MM.1S (cell line): ENCODE measurements around the gene NXPH4.

Source experiments
- DNase-seq: peaks from one replicate; pipeline ENCODE4 v3.0.0-alpha.2; 2015
- H2AFZ ChIP-seq: fragments of 300-600 bp; sonication (generic); 2 replicates; pipeline ENCODE4 v1.6.0; 2016; ENCODE audit warnings: antibody characterized with exemption, low read length
- H3F3A ChIP-seq: fragments of 300-600 bp; sonication (generic); 2 replicates; pipeline ENCODE4 v1.6.1; 2016; ENCODE audit warnings: mild to moderate bottlenecking, antibody characterized with exemption, low read length, moderate library complexity, mixed read lengths; ENCODE audit not compliant: insufficient read depth
- H3K27ac ChIP-seq: fragments of 300-600 bp; sonication (generic); 2 replicates; pipeline ENCODE4 v1.5.1; 2016; ENCODE audit warnings: mild to moderate bottlenecking, low read length
- H3K27me3 ChIP-seq: fragments of 300-600 bp; sonication (generic); replicated peaks from 2 replicates; pipeline ENCODE4 v1.6.0; 2016; ENCODE audit warnings: low read length; ENCODE audit not compliant: insufficient read depth
- H3K36me3 ChIP-seq: fragments of 300-600 bp; sonication (generic); replicated peaks from 2 replicates; pipeline ENCODE4 v1.6.1; 2016; ENCODE audit warnings: mild to moderate bottlenecking, low read length, mixed read lengths; ENCODE audit not compliant: insufficient read depth
- H3K4me1 ChIP-seq: fragments of 300-600 bp; sonication (generic); 2 replicates; pipeline ENCODE4 v1.6.1; 2016; ENCODE audit warnings: low read length, mixed read lengths
- H3K4me2 ChIP-seq: fragments of 300-600 bp; sonication (generic); 2 replicates; pipeline ENCODE4 v1.6.0; 2016; ENCODE audit warnings: low read depth, low read length
- H3K4me3 ChIP-seq: fragments of 300-600 bp; sonication (generic); 2 replicates; pipeline ENCODE4 v1.5.1; 2016; ENCODE audit warnings: low read length, mixed read lengths
- H3K79me2 ChIP-seq: fragments of 300-600 bp; sonication (generic); 2 replicates; pipeline ENCODE4 v1.6.1; 2016; ENCODE audit warnings: mixed run types, low read length, mixed read lengths
- H3K9ac ChIP-seq: fragments of 300-600 bp; sonication (generic); 2 replicates; pipeline ENCODE4 v1.6.1; 2016; ENCODE audit warnings: low read length, mixed read lengths
- H3K9me2 ChIP-seq: fragments of 300-600 bp; sonication (generic); replicated peaks from 2 replicates; pipeline ENCODE4 v1.6.1; 2016; ENCODE audit warnings: mild to moderate bottlenecking, low read length, mixed read lengths; ENCODE audit not compliant: insufficient read depth
- H3K9me3 ChIP-seq: fragments of 300-600 bp; sonication (generic); replicated peaks from 2 replicates; pipeline ENCODE4 v1.6.1; 2016; ENCODE audit warnings: mild to moderate bottlenecking, low read length, mixed read lengths; ENCODE audit not compliant: insufficient read depth
- H4K20me1 ChIP-seq: fragments of 300-600 bp; sonication (generic); 2 replicates; pipeline ENCODE4 v1.6.1; 2016; ENCODE audit warnings: mild to moderate bottlenecking, low read length, moderate library complexity, mixed read lengths; ENCODE audit not compliant: insufficient read depth
- CTCF ChIP-seq: fragments of 300-600 bp; sonication (generic); IDR thresholded peaks from 2 replicates; pipeline ENCODE4 v1.5.1; 2016; ENCODE audit warnings: antibody characterized with exemption, low read length, mixed read lengths
- EZH2 ChIP-seq: fragments of 300-600 bp; sonication (generic); optimal IDR thresholded peaks from 2 replicates; pipeline ENCODE3; 2017; ENCODE audit warnings: low read depth, mild to moderate bottlenecking, antibody characterized with exemption, low read length, mixed read lengths
- EZH2phosphoT487 ChIP-seq: fragments of 300-600 bp; sonication (generic); IDR thresholded peaks from 2 replicates; pipeline ENCODE4 v1.6.1; 2018; ENCODE audit warnings: antibody characterized with exemption, low read length

The NXPH4 gene

GRCh38 chr12:57182918-57183575 is 33.5 kb upstream of the NXPH4 start:
- Histone ChIP-seq H3K4me1 (peaks cover 3% of the 10 kb centered on the region; the same call in 1 of the 2 replicates), H3F3A (no peaks in the 10 kb centered on the region)

GRCh38 chr12:57183939-57184725 is 32.5 kb upstream of the NXPH4 start:
- Histone ChIP-seq H3K79me2 (no peaks in the 10 kb centered on the region), H3K9me3 (no peaks in the 10 kb centered on the region), H4K20me1 (no peaks in the 10 kb centered on the region), H3K4me3 (no peak overlapping the region), H3K9me2 (no peaks in the 10 kb centered on the region), H3K4me1 (peaks cover 3% of the 10 kb centered on the region; the same call in 1 of the 2 replicates), H3F3A (no peaks in the 10 kb centered on the region), H2AFZ (no peak overlapping the region), H3K27ac (no peak overlapping the region), H3K4me2 (no peak overlapping the region), H3K36me3 (no peaks in the 10 kb centered on the region), H3K27me3 (peaks cover 78% of the 10 kb centered on the region), H3K9ac (no peak overlapping the region)
- DNase-seq = no peak
- TF ChIP-seq EZH2 = no peak
- TF ChIP-seq CTCF = no peak
- no peak for TF ChIP-seq EZH2phosphoT487

More at GRCh38 chr12:57182918-57183575, 33.5 kb upstream of the NXPH4 start:
- H3K9me3 ChIP-seq = no peaks in the 10 kb centered on the region
- H4K20me1 ChIP-seq = no peaks in the 10 kb centered on the region
- peak; percentile 78 for DNase-seq
- no peak overlapping the region for H3K4me3 ChIP-seq
- no peak overlapping the region for H3K27ac ChIP-seq
- no peaks in the 10 kb centered on the region for H3K36me3 ChIP-seq
- TF ChIP-seq EZH2 (no peak), CTCF (peak; percentile 92)
- H3K9ac ChIP-seq = no peak overlapping the region
- no peak overlapping the region for H3K4me2 ChIP-seq
- no peaks in the 10 kb centered on the region for H3K79me2 ChIP-seq
- no peak overlapping the region for H2AFZ ChIP-seq
- H3K27me3 ChIP-seq = peaks cover 77% of the 10 kb centered on the region
- H3K9me2 ChIP-seq = no peaks in the 10 kb centered on the region

GRCh38 chr12:57185403-57185802 is 31.2 kb upstream of the NXPH4 start:
- Histone ChIP-seq H4K20me1 (no peaks in the 10 kb centered on the region), H3K9me3 (no peaks in the 10 kb centered on the region), H3K27me3 (peaks cover 75% of the 10 kb centered on the region), H3K36me3 (no peaks in the 10 kb centered on the region), H3K9me2 (no peaks in the 10 kb centered on the region), H3F3A (no peaks in the 10 kb centered on the region), H2AFZ (no peak overlapping the region), H3K4me2 (no peak overlapping the region), H3K4me1 (peaks cover 3% of the 10 kb centered on the region; the same call in 1 of the 2 replicates), H3K79me2 (no peaks in the 10 kb centered on the region), H3K9ac (no peak overlapping the region), H3K4me3 (no peak overlapping the region), H3K27ac (no peak overlapping the region)
- no peak for DNase-seq
- no peak for TF ChIP-seq EZH2phosphoT487
- no peak for TF ChIP-seq EZH2
- TF ChIP-seq CTCF = no peak
